CD14-positive monocyte (primary cell): ENCODE results near the gene CACNA2D2. TPM values are rescaled to one million over a fixed set of nuclear protein-coding genes. Genes with fewer than 3 reads are reported as not detected.

Source experiments
- DNase-seq, 3 donors: peaks; one replicate each; pipeline ENCODE4 v3.0.0-alpha.2; 2011 to 2022
- H2AFZ ChIP-seq: 2 replicates; pipeline ENCODE4 v1.6.0; 2012; ENCODE audit warnings: mild to moderate bottlenecking, low read depth, low read length, inconsistent platforms; ENCODE audit not compliant: insufficient read depth, poor library complexity, severe bottlenecking
- H3K27ac ChIP-seq, 2 donors: 1 replicate in 1 of 2; 2 replicates in 1 of 2; pipeline ENCODE4 v1.5.1; 2012 to 2013; ENCODE audit warnings: low read length in 2 of 2, control low read depth in 1 of 2, inconsistent platforms in 1 of 2, low read depth in 1 of 2, mild to moderate bottlenecking in 1 of 2
- H3K27me3 ChIP-seq, 2 donors: one replicate each; pipeline versions ENCODE4 v1.6.0 to v1.6.1; 2011 to 2013; ENCODE audit warnings: low read length in 2 of 2; ENCODE audit not compliant: control insufficient read depth in 2 of 2, insufficient read depth in 2 of 2
- H3K36me3 ChIP-seq, 2 donors: replicated peaks in 1 of 2; 1 replicate in 1 of 2; 2 replicates in 1 of 2; pipeline versions ENCODE4 v1.5.1 to v1.6.1; 2012 to 2013; ENCODE audit warnings: low read length in 2 of 2, control low read depth in 1 of 2, inconsistent platforms in 1 of 2, mild to moderate bottlenecking in 1 of 2; ENCODE audit not compliant: insufficient read depth in 2 of 2, control insufficient read depth in 1 of 2
- H3K4me1 ChIP-seq, 2 donors: 1 replicate in 1 of 2; 2 replicates in 1 of 2; pipeline versions ENCODE4 v1.5.1 to v1.6.1; 2012 to 2013; ENCODE audit warnings: low read length in 2 of 2, control low read depth in 1 of 2, inconsistent platforms in 1 of 2, mild to moderate bottlenecking in 1 of 2, moderate library complexity in 1 of 2; ENCODE audit not compliant: insufficient read depth in 2 of 2, control insufficient read depth in 1 of 2
- H3K4me2 ChIP-seq: replicated peaks from 2 replicates; pipeline ENCODE3; 2012; ENCODE audit warnings: low read length, moderate library complexity, mild to moderate bottlenecking; ENCODE audit not compliant: poor library complexity, severe bottlenecking; ENCODE audit errors: extremely low read depth
- H3K4me3 ChIP-seq, 3 experiments: fragments of 200-600 bp in 1 of 3; sonication (generic) in 1 of 3; replicated peaks in 1 of 3; 1 replicate in 2 of 3; 2 replicates in 1 of 3; pipeline ENCODE4 v1.5.1; 2011 to 2013; ENCODE audit warnings: low read length in 3 of 3, mild to moderate bottlenecking in 3 of 3, control low read depth in 2 of 3, low read depth in 2 of 3, inconsistent platforms in 1 of 3, moderate library complexity in 1 of 3
- H3K79me2 ChIP-seq: 2 replicates; pipeline ENCODE4 v1.6.0; 2012; ENCODE audit warnings: mild to moderate bottlenecking, control low read depth, inconsistent platforms, low read length, moderate library complexity; ENCODE audit not compliant: insufficient read depth
- H3K9ac ChIP-seq: 2 replicates; pipeline ENCODE4 v1.6.0; 2017; ENCODE audit warnings: low read length, mild to moderate bottlenecking; ENCODE audit not compliant: insufficient read depth, poor library complexity, severe bottlenecking
- H3K9me3 ChIP-seq, 2 donors: replicated peaks in 1 of 2; 1 replicate in 1 of 2; 2 replicates in 1 of 2; pipeline versions ENCODE4 v1.5.1 to v1.6.1; 2012 to 2013; ENCODE audit warnings: low read length in 2 of 2, control low read depth in 1 of 2; ENCODE audit not compliant: control insufficient read depth in 1 of 2, insufficient read depth in 1 of 2
- H4K20me1 ChIP-seq: 2 replicates; pipeline ENCODE4 v1.6.0; 2012; ENCODE audit warnings: mild to moderate bottlenecking, low read length, control low read depth, moderate library complexity; ENCODE audit not compliant: insufficient read depth
- H3K27ac Mint-ChIP-seq, 7 donors: one replicate each; pipeline ENCODE4 v1.8.0; 2020; ENCODE audit warnings: mild to moderate bottlenecking in 7 of 7, mixed read lengths in 7 of 7, moderate library complexity in 6 of 7, inconsistent platforms in 2 of 7
- H3K27me3 Mint-ChIP-seq, 3 donors: one replicate each; pipeline ENCODE4 v1.8.0; 2021 to 2022; ENCODE audit warnings: low read depth in 3 of 3, mild to moderate bottlenecking in 3 of 3, mixed read lengths in 3 of 3, moderate library complexity in 3 of 3, inconsistent platforms in 1 of 3
- H3K36me3 Mint-ChIP-seq, 2 donors: one replicate each; pipeline ENCODE4 v1.8.0; 2020; ENCODE audit warnings: mixed read lengths in 2 of 2, inconsistent platforms in 1 of 2, mild to moderate bottlenecking in 1 of 2
- H3K4me1 Mint-ChIP-seq: one replicate; pipeline ENCODE4 v1.8.0; 2020; ENCODE audit warnings: mild to moderate bottlenecking, mixed read lengths
- H3K4me3 Mint-ChIP-seq, 2 donors: one replicate each; pipeline ENCODE4 v1.8.0; 2020; ENCODE audit warnings: mild to moderate bottlenecking in 2 of 2, mixed read lengths in 2 of 2, moderate library complexity in 1 of 2
- H3K9me3 Mint-ChIP-seq, 7 donors: one replicate each; pipeline ENCODE4 v1.8.0; 2020 to 2022; ENCODE audit warnings: mixed read lengths in 7 of 7, mild to moderate bottlenecking in 6 of 7, moderate library complexity in 6 of 7, inconsistent platforms in 2 of 7
- WGBS: methylation state at CpG from one replicate; pipeline ENCODE4 v1.1.5; 2013; ENCODE audit warnings: missing lambda C conversion rate; ENCODE audit not compliant: insufficient coverage; 5-methylcytosine and 5-hydroxymethylcytosine counted together
- intact Hi-C, 2 donors: fragments of 100-400 bp; cut with micrococcal nuclease; formaldehyde crosslinking; loops; one replicate each; pipeline versions ENCODE4 v1.15.0 to v1.15.1; 2023
- polyA plus RNA-seq, 3 donors: library from polyadenylated mRNA; depleted of rRNA in 1 of 3; unstranded in 2 of 3; stranded (reverse) in 1 of 3; fragments of 300-500 nt in 2 of 3; fragments of >200 nt in 1 of 3; fragmentation: Illumina TruSeq in 2 of 3; gene quantifications; 1 replicate in 2 of 3; 2 replicates in 1 of 3; pipeline ENCODE4 v1.2.3, GENCODE V29; 2012 to 2021
- TF ChIP-seq, protein P1 (sequence below): fragments of 200-600 bp; IDR thresholded peaks from one replicate; pipeline ENCODE4 v1.8.0; 2022; ENCODE audit warnings: antibody characterized with exemption, mild to moderate bottlenecking

The CACNA2D2 gene
- polyA plus RNA-seq, 3 donors: 0.09 to 0.16 TPM; not detected in 1

DNA sequence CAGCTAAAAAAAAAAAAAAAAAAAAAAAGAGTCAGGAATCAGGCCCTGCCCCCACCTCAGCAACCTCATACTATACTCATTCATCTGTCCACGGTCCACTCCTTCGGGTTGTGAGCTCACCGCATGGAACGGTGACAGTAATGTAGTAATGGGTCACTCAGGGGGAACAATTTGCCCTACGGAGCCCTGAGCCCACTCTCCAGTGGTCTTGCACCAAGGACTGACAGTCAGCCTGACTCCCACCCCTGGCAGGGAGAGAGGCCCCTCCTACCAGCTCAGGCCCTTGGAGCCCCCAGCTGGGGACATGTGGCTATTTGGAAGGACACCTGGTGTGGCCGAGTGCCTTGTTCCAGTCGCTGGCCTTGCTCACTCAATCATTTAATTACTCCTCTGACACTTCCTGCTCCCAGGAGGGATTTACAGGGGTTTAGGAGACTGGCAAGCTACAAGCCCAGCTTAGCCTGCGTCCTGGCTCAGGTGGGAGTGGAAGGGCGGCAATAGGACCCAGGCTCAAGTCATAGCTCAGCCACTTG is 19.9 kb upstream of the CACNA2D2 start:
- 93% methylated on average over 2 of the region's 9 CpGs for WGBS
- H3K27ac Mint-ChIP-seq: no peak overlapping the region
- Histone ChIP-seq H3K4me2 (no peak overlapping the region), H3K4me3 (no peak overlapping the region), H3K36me3 (no peaks in the 10 kb centered on the region), H3K27me3 (peaks cover 0 to 2% of the 10 kb centered on the region in 2 donors), H3K4me1 (peaks cover 5 to 11% of the 10 kb centered on the region in 2 donors), H3K27ac (no peak overlapping the region), H4K20me1 (no peaks in the 10 kb centered on the region), H3K9ac (no peak overlapping the region), H3K9me3 (no peaks in the 10 kb centered on the region), H2AFZ (no peak overlapping the region), H3K79me2 (no peaks in the 10 kb centered on the region)
- H3K27me3 Mint-ChIP-seq: peaks cover 9 to 17% (median 15%) of the 10 kb centered on the region in 3 donors
- no peak for DNase-seq
- intact Hi-C loops: no loop called here
- H3K9me3 Mint-ChIP-seq: peaks cover 0 to 3% (median 0%) of the 10 kb centered on the region in 7 donors
- H3K36me3 Mint-ChIP-seq: no peaks in the 10 kb centered on the region
- TF ChIP-seq, protein P1, sequence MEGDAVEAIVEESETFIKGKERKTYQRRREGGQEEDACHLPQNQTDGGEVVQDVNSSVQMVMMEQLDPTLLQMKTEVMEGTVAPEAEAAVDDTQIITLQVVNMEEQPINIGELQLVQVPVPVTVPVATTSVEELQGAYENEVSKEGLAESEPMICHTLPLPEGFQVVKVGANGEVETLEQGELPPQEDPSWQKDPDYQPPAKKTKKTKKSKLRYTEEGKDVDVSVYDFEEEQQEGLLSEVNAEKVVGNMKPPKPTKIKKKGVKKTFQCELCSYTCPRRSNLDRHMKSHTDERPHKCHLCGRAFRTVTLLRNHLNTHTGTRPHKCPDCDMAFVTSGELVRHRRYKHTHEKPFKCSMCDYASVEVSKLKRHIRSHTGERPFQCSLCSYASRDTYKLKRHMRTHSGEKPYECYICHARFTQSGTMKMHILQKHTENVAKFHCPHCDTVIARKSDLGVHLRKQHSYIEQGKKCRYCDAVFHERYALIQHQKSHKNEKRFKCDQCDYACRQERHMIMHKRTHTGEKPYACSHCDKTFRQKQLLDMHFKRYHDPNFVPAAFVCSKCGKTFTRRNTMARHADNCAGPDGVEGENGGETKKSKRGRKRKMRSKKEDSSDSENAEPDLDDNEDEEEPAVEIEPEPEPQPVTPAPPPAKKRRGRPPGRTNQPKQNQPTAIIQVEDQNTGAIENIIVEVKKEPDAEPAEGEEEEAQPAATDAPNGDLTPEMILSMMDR: no peak
- H3K4me3 Mint-ChIP-seq: no peak overlapping the region
- H3K4me1 Mint-ChIP-seq: peaks cover 9% of the 10 kb centered on the region

DNA sequence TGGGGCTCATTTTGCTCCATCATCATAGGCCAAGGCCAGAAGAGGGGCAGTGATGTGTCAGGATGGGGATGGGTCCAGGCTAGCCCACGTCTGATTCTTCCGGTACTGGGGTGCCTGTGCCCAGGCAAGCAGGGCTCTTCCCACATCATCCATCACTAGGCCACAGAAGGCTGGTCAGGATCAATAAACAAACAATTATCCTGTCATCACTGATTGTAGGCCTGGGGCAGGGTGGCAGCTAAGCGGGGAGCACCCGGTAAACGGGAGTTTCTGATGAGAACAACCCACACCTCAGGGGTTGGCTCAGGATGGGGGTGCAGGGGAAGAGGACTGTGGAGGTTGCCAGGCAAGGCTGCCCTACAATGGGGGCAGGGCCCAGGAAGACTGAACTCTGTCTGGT is 18.1 kb upstream of the CACNA2D2 start:
- Mint-ChIP-seq H3K27me3 (peaks cover 9 to 14% (median 13%) of the 10 kb centered on the region in 3 donors), H3K4me3 (no peak overlapping the region), H3K9me3 (peaks cover 0 to 3% (median 0%) of the 10 kb centered on the region in 7 donors), H3K27ac (no peak overlapping the region), H3K36me3 (no peaks in the 10 kb centered on the region), H3K4me1 (peaks cover 10% of the 10 kb centered on the region)
- Histone ChIP-seq H3K4me3 (no peak overlapping the region), H3K79me2 (no peaks in the 10 kb centered on the region), H3K36me3 (no peaks in the 10 kb centered on the region), H4K20me1 (no peaks in the 10 kb centered on the region), H3K4me2 (no peak overlapping the region), H2AFZ (no peak overlapping the region), H3K9ac (no peak overlapping the region), H3K27me3 (peaks cover 0 to 2% of the 10 kb centered on the region in 2 donors), H3K27ac (no peak overlapping the region), H3K9me3 (no peaks in the 10 kb centered on the region), H3K4me1 (peaks cover 5 to 12% of the 10 kb centered on the region in 2 donors)
- WGBS: no CpG with 5 or more reads among the region's 5 CpGs
- TF ChIP-seq, protein P1: no peak
- no peak for DNase-seq
- intact Hi-C loops: no loop called here
